Measurements from ENCODE around the gene AP4E1.
A peak's percentile ranks its signal among the peaks of the same experiment; 100 is the strongest.
"Not testable (repeated sequence)": the region's sequence is repeated elsewhere in the genome, so short reads cannot be mapped to it uniquely, and the experiment has no call there.

Gene AP4E1

GRCh38 chr15:50908209-50909009 is at the start of gene AP4E1:
Gene AP4E1, plus strand, starts transcription at chr15:50908683. Its CDS starts 96 bp downstream, at chr15:50908779.
- DNase-seq, result peak; percentile 36

- DNase-seq, result no peak
Observed at GRCh38 chr15:50860824-50861223, 47.7 kb upstream of the AP4E1 start.

- DNase-seq, result no peak
Observed at GRCh38 chr15:50862553-50862952, 45.9 kb upstream of the AP4E1 start.

- DNase-seq, result no peak
Observed at GRCh38 chr15:50864873-50865272, 43.6 kb upstream of the AP4E1 start.

GRCh38 chr15:50865515-50866353 is 42.7 kb upstream of the AP4E1 start:
- DNase-seq, result no peak

GRCh38 chr15:50871832-50872231 is 36.7 kb upstream of the AP4E1 start:
- DNase-seq, result no peak

- no peak for DNase-seq
Observed at GRCh38 chr15:50872832-50873426, 35.6 kb upstream of the AP4E1 start.

- no peak for DNase-seq
Observed at GRCh38 chr15:50873935-50874361, 34.5 kb upstream of the AP4E1 start.

GRCh38 chr15:50875238-50875637 is 33.2 kb upstream of the AP4E1 start:
- DNase-seq, result not testable (repeated sequence)

- no peak for DNase-seq
Observed at GRCh38 chr15:50876260-50876988, 32.1 kb upstream of the AP4E1 start.

- DNase-seq, result peak; percentile 37
Observed at GRCh38 chr15:50876989-50877360, 31.5 kb upstream of the AP4E1 start.

- DNase-seq, result no peak
Observed at GRCh38 chr15:50879016-50879617, 29.4 kb upstream of the AP4E1 start.

- DNase-seq, result no peak
Observed at GRCh38 chr15:50880206-50880605, 28.3 kb upstream of the AP4E1 start.

- DNase-seq, result no peak
Observed at GRCh38 chr15:50880651-50881114, 27.8 kb upstream of the AP4E1 start.

GRCh38 chr15:50881121-50882048 is 27.1 kb upstream of the AP4E1 start:
- no peak for DNase-seq

- DNase-seq, result no peak
Observed at GRCh38 chr15:50883903-50884302, 24.6 kb upstream of the AP4E1 start.

GRCh38 chr15:50884540-50884939 is 23.9 kb upstream of the AP4E1 start:
- no peak for DNase-seq

GRCh38 chr15:50886139-50886467 is 22.4 kb upstream of the AP4E1 start:
- no peak for DNase-seq

- no peak for DNase-seq
Observed at GRCh38 chr15:50886611-50887345, 21.7 kb upstream of the AP4E1 start.

GRCh38 chr15:50888054-50888453 is 20.4 kb upstream of the AP4E1 start:
- DNase-seq, result no peak

- DNase-seq, result no peak
Observed at GRCh38 chr15:50889589-50889988, 18.9 kb upstream of the AP4E1 start.

All from NCI-H1417 treated with DMSO at 0.1 percent for 48 hours (cell line).